GM23248 (cell line): ENCODE results near the gene PAN2.

Experiments
- EZH2 ChIP-seq: fragments of 200-600 bp; sonication (generic); IDR thresholded peaks from 2 replicates; pipeline ENCODE4 v1.6.1; 2018; ENCODE audit warnings: antibody characterized with exemption, mild to moderate bottlenecking; ENCODE audit not compliant: insufficient read depth, poor library complexity, severe bottlenecking
- EZH2phosphoT487 ChIP-seq: fragments of 200-600 bp; sonication (generic); IDR thresholded peaks from 2 replicates; pipeline ENCODE4 v1.6.1; 2018; ENCODE audit warnings: antibody characterized with exemption, moderate library complexity, mild to moderate bottlenecking, low read depth; ENCODE audit not compliant: insufficient read depth

DNA sequence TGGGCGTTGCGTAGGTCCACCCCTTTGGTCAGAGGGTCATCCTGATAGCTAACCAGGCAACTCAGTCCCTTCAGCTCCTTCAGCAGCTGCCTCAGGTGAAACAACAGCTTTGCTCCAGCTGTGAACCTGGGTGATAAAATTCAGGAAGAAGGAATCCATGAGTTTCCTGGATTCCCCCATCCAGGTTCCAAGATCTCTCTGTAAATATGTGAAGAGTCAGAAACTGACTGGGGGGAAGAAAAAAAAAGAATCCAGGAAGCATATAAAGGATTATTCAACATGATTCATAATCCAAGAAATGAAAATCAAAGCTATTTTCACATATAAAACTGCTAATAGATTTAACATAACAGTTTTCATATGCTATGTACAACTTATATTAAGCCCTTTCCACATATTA is 17.5 kb upstream of the PAN2 start:
- TF ChIP-seq EZH2phosphoT487 (no peak), EZH2 (no peak)
